T-helper 2 cell treated with Interferon-gamma antibody and Interleukin-4, amounts not matched to agents 5 μg/mL and 100 μg/mL, for 36 hours (primary cell): Measurements from ENCODE around the gene MLLT6.

Experiments
- DNase-seq: peaks from one replicate; pipeline ENCODE4 v3.0.0; 2021; ENCODE audit warnings: low spot score
- H3K27ac Mint-ChIP-seq: one replicate; pipeline ENCODE4 v1.8.0; 2021; ENCODE audit warnings: mild to moderate bottlenecking, mixed read lengths
- H3K27me3 Mint-ChIP-seq: one replicate; pipeline ENCODE4 v1.8.0; 2021; ENCODE audit warnings: low read depth, mixed read lengths
- H3K36me3 Mint-ChIP-seq: one replicate; pipeline ENCODE4 v1.8.0; 2021; ENCODE audit warnings: low read depth, mixed read lengths
- H3K4me1 Mint-ChIP-seq: one replicate; pipeline ENCODE4 v1.8.0; 2021; ENCODE audit warnings: low read depth, mixed read lengths
- H3K4me3 Mint-ChIP-seq: one replicate; pipeline ENCODE4 v1.8.0; 2022; ENCODE audit warnings: mild to moderate bottlenecking, moderate library complexity, mixed read lengths
- H3K9me3 Mint-ChIP-seq: one replicate; pipeline ENCODE4 v1.8.0; 2021; ENCODE audit warnings: mixed read lengths

The MLLT6 gene

GRCh38 chr17:38733282-38733981, 28.4 kb downstream of the MLLT6 start:
- peaks cover 19% of the 10 kb centered on the region for H3K36me3 Mint-ChIP-seq
- no peak overlapping the region for H3K27ac Mint-ChIP-seq
- H3K9me3 Mint-ChIP-seq: no peaks in the 10 kb centered on the region
- no peak overlapping the region for H3K4me3 Mint-ChIP-seq
- peaks cover 40% of the 10 kb centered on the region for H3K4me1 Mint-ChIP-seq
- DNase-seq: no peak
- no peaks in the 10 kb centered on the region for H3K27me3 Mint-ChIP-seq

- no peak for DNase-seq
- Mint-ChIP-seq H3K4me3 (no peak overlapping the region), H3K27ac (no peak overlapping the region), H3K36me3 (peaks cover 18% of the 10 kb centered on the region), H3K4me1 (peaks cover 32% of the 10 kb centered on the region), H3K27me3 (no peaks in the 10 kb centered on the region), H3K9me3 (no peaks in the 10 kb centered on the region)
Measured at GRCh38 chr17:38733982-38734973, 29.2 kb downstream of the MLLT6 start.

GRCh38 chr17:38735161-38735997, 30.3 kb downstream of the MLLT6 start:
- no peaks in the 10 kb centered on the region for H3K27me3 Mint-ChIP-seq
- DNase-seq: no peak
- H3K36me3 Mint-ChIP-seq: peaks cover 15% of the 10 kb centered on the region
- H3K9me3 Mint-ChIP-seq: no peaks in the 10 kb centered on the region
- H3K4me1 Mint-ChIP-seq: peaks cover 29% of the 10 kb centered on the region
- no peak overlapping the region for H3K4me3 Mint-ChIP-seq
- no peak overlapping the region for H3K27ac Mint-ChIP-seq

- H3K9me3 Mint-ChIP-seq: no peaks in the 10 kb centered on the region
- peaks cover 5% of the 10 kb centered on the region for H3K36me3 Mint-ChIP-seq
- no peaks in the 10 kb centered on the region for H3K27me3 Mint-ChIP-seq
- no peak overlapping the region for H3K4me3 Mint-ChIP-seq
- DNase-seq: no peak
- peaks cover 20% of the 10 kb centered on the region for H3K4me1 Mint-ChIP-seq
- no peak overlapping the region for H3K27ac Mint-ChIP-seq
Measured at GRCh38 chr17:38738007-38738662, 33.1 kb downstream of the MLLT6 start.

- H3K4me3 Mint-ChIP-seq: no peak overlapping the region
- H3K4me1 Mint-ChIP-seq: peaks cover 17% of the 10 kb centered on the region
- no peak for DNase-seq
- no peaks in the 10 kb centered on the region for H3K27me3 Mint-ChIP-seq
- no peak overlapping the region for H3K27ac Mint-ChIP-seq
- no peaks in the 10 kb centered on the region for H3K9me3 Mint-ChIP-seq
- H3K36me3 Mint-ChIP-seq: peaks cover 2% of the 10 kb centered on the region
Measured at GRCh38 chr17:38738686-38739085, 33.6 kb downstream of the MLLT6 start.

- Mint-ChIP-seq H3K36me3 (peaks cover 2% of the 10 kb centered on the region), H3K27me3 (no peaks in the 10 kb centered on the region), H3K4me1 (peaks cover 14% of the 10 kb centered on the region), H3K9me3 (no peaks in the 10 kb centered on the region), H3K4me3 (no peak overlapping the region), H3K27ac (no peak overlapping the region)
- no peak for DNase-seq
Measured at GRCh38 chr17:38739305-38739704, 34.2 kb downstream of the MLLT6 start.

- no peak overlapping the region for H3K4me3 Mint-ChIP-seq
- H3K4me1 Mint-ChIP-seq: peaks cover 11% of the 10 kb centered on the region
- H3K27ac Mint-ChIP-seq: no peak overlapping the region
- no peak for DNase-seq
- no peaks in the 10 kb centered on the region for H3K36me3 Mint-ChIP-seq
- H3K9me3 Mint-ChIP-seq: no peaks in the 10 kb centered on the region
- H3K27me3 Mint-ChIP-seq: peaks cover 4% of the 10 kb centered on the region
Measured at GRCh38 chr17:38740044-38740443, 35.0 kb downstream of the MLLT6 start.

- Mint-ChIP-seq H3K36me3 (no peaks in the 10 kb centered on the region), H3K9me3 (no peaks in the 10 kb centered on the region), H3K27me3 (peaks cover 8% of the 10 kb centered on the region)
Measured at GRCh38 chr17:38740806-38741205, 35.7 kb downstream of the MLLT6 start.

GRCh38 chr17:38741461-38741860, 36.4 kb downstream of the MLLT6 start:
- no peak overlapping the region for H3K4me3 Mint-ChIP-seq
- peaks cover 19% of the 10 kb centered on the region for H3K4me1 Mint-ChIP-seq
- no peak for DNase-seq
- no peak overlapping the region for H3K27ac Mint-ChIP-seq
- no peaks in the 10 kb centered on the region for H3K9me3 Mint-ChIP-seq
- peaks cover 14% of the 10 kb centered on the region for H3K27me3 Mint-ChIP-seq
- no peaks in the 10 kb centered on the region for H3K36me3 Mint-ChIP-seq

More at GRCh38 chr17:38740806-38741205, 35.7 kb downstream of the MLLT6 start:
- H3K4me1 Mint-ChIP-seq: peaks cover 13% of the 10 kb centered on the region
- no peak for DNase-seq
- H3K27ac Mint-ChIP-seq: no peak overlapping the region
- H3K4me3 Mint-ChIP-seq: no peak overlapping the region

- Mint-ChIP-seq H3K4me1 (peaks cover 23% of the 10 kb centered on the region), H3K9me3 (no peaks in the 10 kb centered on the region), H3K27me3 (peaks cover 19% of the 10 kb centered on the region), H3K36me3 (no peaks in the 10 kb centered on the region), H3K27ac (peak overlapping the region; percentile 32), H3K4me3 (no peak overlapping the region)
- no peak for DNase-seq
Measured at GRCh38 chr17:38741921-38742410, 36.9 kb downstream of the MLLT6 start.

- peaks cover 19% of the 10 kb centered on the region for H3K27me3 Mint-ChIP-seq
- H3K36me3 Mint-ChIP-seq: no peaks in the 10 kb centered on the region
- DNase-seq: no peak
- H3K4me1 Mint-ChIP-seq: peaks cover 23% of the 10 kb centered on the region
- H3K4me3 Mint-ChIP-seq: peak overlapping the region; percentile 7
- H3K27ac Mint-ChIP-seq: peak overlapping the region; percentile 1
- no peaks in the 10 kb centered on the region for H3K9me3 Mint-ChIP-seq
Measured at GRCh38 chr17:38742411-38743308, 37.6 kb downstream of the MLLT6 start.

- Mint-ChIP-seq H3K27ac (no peak overlapping the region), H3K4me1 (peaks cover 21% of the 10 kb centered on the region), H3K36me3 (no peaks in the 10 kb centered on the region), H3K4me3 (no peak overlapping the region), H3K9me3 (no peaks in the 10 kb centered on the region), H3K27me3 (peaks cover 21% of the 10 kb centered on the region)
- DNase-seq: no peak
Measured at GRCh38 chr17:38743556-38744171, 38.6 kb downstream of the MLLT6 start.
